Vagina (tissue), 2 donors: ENCODE measurements around the gene GAB3.

Experiments
- POLR2A ChIP-seq, 2 donors: fragments of 450-650 bp; IDR thresholded peaks; one replicate each; pipeline ENCODE4 v1.6.1; 2017; ENCODE audit warnings: antibody characterized with exemption in 2 of 2, mild to moderate bottlenecking in 2 of 2, moderate library complexity in 2 of 2
- POLR2AphosphoS5 ChIP-seq, 2 donors: sonication (generic); formaldehyde crosslinking; IDR thresholded peaks; one replicate each; pipeline ENCODE4 v1.9.0; 2017; ENCODE audit warnings: antibody characterized with exemption in 2 of 2, mild to moderate bottlenecking in 2 of 2, low read depth in 1 of 2; ENCODE audit not compliant: insufficient read depth in 1 of 2
- TF ChIP-seq, protein P1 (sequence below), 3 experiments: fragments of 450-650 bp in 2 of 3; fragments of 200-600 bp in 1 of 3; sonication (generic) in 1 of 3; IDR thresholded peaks; one replicate each; pipeline ENCODE4 v1.5.1; 2017 to 2019; ENCODE audit warnings: antibody characterized with exemption in 3 of 3, mild to moderate bottlenecking in 2 of 3, moderate library complexity in 2 of 3

DNA sequence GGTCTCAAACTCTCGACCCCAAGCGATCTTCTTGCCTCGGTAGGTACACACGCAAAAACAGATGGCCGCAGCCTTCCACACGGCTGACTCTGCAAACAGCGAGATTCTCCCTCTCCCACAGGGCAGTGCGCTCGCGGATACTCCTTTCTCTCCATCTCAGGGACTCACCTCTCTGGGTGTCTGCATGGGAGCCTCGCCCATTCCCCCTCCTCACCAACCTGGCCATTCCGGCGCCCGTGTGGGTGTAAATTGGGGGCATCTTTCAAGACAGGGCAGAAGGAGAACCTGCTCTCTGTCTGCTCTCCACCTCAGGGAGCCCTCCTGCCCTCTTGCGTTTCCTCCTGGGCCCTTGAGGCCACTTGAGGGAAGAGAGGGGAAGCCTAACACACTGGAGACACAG, 101.9 kb downstream of the GAB3 start:
- TF ChIP-seq POLR2A (IDR thresholded peaks at IDR 0.05) (no peak), POLR2AphosphoS5 (IDR thresholded peaks at IDR 0.05; ENCODE audit: insufficient read depth in 1 of 2, low read depth in 1 of 2) (no peak)
- TF ChIP-seq, protein P1, sequence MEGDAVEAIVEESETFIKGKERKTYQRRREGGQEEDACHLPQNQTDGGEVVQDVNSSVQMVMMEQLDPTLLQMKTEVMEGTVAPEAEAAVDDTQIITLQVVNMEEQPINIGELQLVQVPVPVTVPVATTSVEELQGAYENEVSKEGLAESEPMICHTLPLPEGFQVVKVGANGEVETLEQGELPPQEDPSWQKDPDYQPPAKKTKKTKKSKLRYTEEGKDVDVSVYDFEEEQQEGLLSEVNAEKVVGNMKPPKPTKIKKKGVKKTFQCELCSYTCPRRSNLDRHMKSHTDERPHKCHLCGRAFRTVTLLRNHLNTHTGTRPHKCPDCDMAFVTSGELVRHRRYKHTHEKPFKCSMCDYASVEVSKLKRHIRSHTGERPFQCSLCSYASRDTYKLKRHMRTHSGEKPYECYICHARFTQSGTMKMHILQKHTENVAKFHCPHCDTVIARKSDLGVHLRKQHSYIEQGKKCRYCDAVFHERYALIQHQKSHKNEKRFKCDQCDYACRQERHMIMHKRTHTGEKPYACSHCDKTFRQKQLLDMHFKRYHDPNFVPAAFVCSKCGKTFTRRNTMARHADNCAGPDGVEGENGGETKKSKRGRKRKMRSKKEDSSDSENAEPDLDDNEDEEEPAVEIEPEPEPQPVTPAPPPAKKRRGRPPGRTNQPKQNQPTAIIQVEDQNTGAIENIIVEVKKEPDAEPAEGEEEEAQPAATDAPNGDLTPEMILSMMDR (IDR thresholded peaks at IDR 0.05): no peak
